ELR (cell line): ENCODE results near the gene NKX1-1.

ENCODE experiments used
- DNase-seq: peaks from one replicate; pipeline ENCODE4 v3.0.0-alpha.2; 2015; ENCODE audit warnings: low read depth

NKX1-1 gene

GRCh38 chr4:1360423-1361283 lies 45.6 kb downstream of the NKX1-1 start:
- peak; percentile 62 for DNase-seq

GRCh38 chr4:1359976-1360375 lies 46.3 kb downstream of the NKX1-1 start:
- DNase-seq, result no peak

- peak; percentile 28 for DNase-seq
Measured at GRCh38 chr4:1359144-1359501, 47.1 kb downstream of the NKX1-1 start.

- DNase-seq, result no peak
Measured at GRCh38 chr4:1358421-1359143, 47.7 kb downstream of the NKX1-1 start.

GRCh38 chr4:1357356-1358248 lies 48.6 kb downstream of the NKX1-1 start:
- no peak for DNase-seq

- DNase-seq, result peak; percentile 65
Measured at GRCh38 chr4:1356181-1356998, 49.9 kb downstream of the NKX1-1 start.

- DNase-seq, result no peak
Measured at GRCh38 chr4:1355378-1355777, 50.9 kb downstream of the NKX1-1 start.

GRCh38 chr4:1354983-1355275 lies 51.3 kb downstream of the NKX1-1 start:
- no peak for DNase-seq

- DNase-seq, result no peak
Measured at GRCh38 chr4:1354136-1354982, 51.9 kb downstream of the NKX1-1 start.

GRCh38 chr4:1353186-1354055 lies 52.8 kb downstream of the NKX1-1 start:
- no peak for DNase-seq
